ENCODE measurements around the gene NNT.
"Not testable (repeated sequence)": the region's sequence is repeated elsewhere in the genome, so short reads cannot be mapped to it uniquely, and the experiment has no call there.

Gene NNT

DNA sequence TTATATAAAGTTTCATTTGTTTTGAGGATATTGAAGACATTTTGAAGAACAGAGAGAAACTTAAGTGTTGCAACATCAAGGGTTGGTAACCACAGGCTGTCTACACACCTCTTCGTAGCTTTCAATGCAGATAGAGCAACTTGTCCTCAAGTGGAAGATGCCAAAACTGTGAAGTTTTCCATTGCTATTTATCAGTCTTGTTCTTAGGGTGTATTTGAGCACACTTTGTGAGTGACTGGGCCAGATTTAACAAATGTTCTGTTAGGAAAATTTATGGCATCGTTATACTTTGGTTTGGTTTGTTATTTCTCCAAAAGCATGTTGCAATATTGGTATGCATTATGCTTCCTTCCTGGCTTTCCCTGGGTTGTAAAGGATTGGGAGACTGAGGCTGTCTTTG lies 31.6 kb downstream of the NNT start:
- no peak for FAIRE-seq

DNA sequence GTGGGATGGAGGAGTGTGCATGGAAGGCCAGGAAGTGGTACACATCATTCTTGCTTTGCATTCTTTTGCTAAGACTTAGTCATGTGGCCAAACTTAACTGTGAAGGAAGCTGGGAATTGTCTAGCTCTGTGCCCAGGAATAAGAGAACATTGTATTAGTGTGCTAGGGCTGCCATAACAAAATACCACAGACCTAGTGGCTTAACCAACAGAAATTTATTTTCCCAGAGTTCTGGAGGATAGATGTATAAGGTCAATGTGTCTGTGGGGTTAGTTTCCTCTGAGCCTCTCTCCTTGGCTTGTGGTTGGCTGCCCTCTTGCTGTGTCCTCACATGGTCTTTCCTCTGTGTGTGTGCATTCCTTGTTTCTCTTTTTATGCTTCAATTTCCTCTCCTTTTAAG lies 32.4 kb downstream of the NNT start:
- FAIRE-seq, result no peak

DNA sequence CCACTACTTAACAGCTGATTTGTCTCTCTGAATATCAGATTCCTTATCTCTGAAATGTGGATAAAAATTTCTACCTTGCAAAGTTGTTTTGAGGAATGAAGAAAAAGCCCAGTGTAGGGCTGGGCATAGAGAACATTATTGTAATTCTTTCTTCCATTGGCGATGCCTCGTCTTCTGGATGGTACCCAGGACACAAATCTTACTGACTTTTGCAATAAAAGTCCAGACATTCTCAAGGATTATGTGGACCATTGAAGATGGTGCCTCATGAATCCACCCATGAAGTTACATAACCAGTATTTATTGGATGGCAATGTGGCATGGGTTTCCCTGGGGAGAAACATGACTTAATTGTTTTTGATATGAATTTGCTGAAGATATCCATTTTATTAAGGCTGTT lies 33.1 kb downstream of the NNT start:
- FAIRE-seq, result no peak

DNA sequence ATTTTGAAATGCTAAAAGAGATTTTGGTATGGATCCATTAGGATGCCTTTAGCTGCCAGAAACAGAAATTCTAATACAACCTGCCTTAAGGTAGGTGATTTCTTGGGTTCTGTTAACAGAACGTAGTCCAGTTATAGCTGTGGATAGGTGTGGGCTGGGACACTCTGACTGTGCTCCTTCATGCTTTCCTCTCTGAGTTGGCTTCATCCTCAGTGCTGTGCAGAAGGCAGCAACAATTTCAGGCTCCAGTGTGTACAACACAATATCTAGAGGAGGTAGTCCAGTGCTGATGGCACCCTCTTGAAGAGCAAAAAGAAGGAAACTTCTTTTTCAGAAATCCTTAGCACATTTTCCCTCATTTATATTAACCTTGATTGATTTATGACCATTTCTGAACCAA lies 34.4 kb downstream of the NNT start:
- no peak for FAIRE-seq

DNA sequence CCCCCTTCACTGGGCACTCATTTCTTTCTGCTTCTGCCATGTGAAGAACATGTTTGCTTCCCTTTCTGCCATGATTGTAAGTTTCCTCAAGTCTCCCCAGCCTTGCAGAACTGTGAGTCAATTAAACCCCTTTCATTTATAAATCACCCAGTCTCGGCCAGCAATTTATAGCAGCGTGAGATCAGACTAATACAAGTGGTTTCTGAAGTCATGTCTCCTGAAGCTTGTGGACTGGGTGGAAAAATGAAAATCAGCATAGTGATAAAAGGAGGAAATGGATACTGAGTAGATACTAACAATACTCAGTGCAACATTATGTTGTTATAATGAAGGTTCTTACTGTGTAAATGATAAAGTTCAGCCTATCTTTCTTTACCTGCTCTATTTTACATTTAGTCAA lies 35.1 kb downstream of the NNT start:
- no peak for FAIRE-seq

DNA sequence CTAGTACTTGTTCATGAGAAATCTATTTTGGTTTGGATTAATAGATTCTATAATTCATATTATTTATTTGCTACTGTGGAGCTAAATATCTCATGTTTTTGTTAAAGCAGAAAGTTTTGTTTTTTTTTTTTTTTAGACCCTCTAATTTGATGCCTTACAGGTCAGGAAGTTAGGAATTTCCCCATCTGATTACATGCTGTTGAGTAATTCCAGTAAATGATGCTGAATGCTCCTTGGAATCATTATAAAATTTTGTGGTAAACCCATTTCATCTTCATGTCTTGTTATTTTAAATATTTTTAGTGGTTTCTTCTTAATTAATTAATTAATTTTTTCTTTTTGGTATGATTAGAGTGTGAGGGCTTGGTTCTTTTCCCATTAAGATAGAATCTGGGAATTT lies 35.6 kb downstream of the NNT start:
- FAIRE-seq, result no peak

DNA sequence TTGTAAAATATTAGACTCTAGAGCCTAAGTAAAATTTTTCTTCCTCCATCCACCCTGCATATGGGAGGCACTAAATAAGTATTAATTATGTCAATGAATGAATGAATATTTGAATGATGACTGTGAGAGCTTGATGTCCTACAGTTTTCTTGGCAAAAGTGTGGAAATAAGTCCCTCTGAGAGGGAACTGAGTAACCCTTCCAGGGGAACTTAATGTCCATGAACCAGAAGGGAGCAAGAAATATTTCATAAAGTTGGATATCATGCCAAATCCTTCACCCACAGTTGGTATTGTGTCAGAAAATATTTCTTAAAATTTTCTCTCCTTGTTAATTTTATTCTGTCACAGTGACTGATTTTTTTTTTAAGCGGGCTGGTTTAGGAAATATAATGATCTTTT lies 36.6 kb downstream of the NNT start:
- no peak for FAIRE-seq

DNA sequence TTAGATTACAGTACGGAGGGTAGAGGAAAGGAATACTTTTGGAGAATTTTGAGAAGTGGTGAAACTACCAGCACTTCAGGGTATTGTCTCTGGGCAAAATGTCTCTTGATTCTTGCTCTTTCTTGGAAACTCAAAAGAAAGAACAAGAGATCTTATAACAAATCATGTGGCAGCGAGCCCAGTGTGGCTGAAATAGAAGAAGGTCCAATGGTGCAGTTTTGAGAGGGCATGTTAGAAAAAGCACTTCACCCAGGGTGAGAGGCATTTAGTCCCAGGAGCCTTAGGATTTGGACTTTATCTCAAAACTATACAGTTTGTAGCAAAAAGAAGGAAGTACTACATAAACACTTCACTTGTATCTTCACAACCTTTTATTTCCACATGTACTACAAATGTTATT lies 39.4 kb downstream of the NNT start:
- FAIRE-seq, result no peak

DNA sequence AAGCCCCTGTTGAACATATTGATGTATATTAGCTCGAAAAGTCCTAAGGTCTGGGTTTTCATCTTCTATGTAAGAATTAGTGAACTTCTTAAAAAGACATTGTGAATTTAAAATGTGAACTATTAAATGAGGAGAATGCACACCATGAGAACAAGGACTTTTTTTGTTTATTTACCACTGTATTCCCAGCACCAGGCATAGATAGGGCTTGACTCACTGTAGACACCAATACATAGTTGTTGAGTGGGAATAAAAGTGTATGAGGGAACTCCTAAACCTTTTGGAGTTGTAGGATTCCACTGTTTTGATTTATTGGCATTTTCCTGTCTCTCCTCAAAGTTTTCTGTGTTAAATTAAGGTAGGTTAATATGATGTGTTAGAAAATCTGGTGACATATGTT lies 40.3 kb downstream of the NNT start:
- FAIRE-seq, result no peak

DNA sequence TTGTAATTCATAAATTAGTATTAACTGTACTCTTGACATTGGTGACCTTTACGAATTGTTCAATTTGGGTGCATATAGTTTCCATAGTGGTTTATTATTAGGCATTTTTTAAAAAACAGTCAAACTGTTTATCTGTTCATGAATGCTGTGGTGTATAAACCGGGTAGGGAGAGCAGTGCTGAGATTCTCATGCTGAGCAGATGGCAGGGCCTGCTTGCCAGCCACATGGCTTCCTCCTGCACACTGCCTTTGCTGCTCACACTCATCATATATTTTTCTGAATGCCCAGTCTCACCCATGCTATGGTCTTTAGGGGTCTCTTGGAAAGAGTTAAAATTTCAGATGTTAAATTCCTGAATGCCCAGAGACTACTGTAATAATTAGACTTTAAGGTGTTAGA lies 40.8 kb downstream of the NNT start:
- FAIRE-seq, result no peak

DNA sequence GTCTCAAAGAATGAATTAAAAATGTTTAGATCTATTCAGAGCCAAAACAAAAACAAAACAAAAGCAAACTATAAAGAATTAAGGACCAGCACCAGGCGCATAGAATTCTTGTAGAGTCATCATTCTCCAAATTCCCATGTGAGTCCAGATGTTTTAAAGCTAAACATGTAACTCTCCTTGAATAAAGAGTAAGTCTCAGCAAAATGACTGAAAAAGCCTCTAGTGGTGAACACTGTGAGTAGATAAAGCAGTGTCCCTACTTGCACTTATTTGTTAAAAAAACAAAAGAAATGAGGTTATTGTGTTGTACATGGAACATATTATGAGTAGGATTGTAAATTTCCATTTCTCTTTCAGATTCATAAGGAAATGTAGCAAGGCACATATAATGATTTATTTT lies 44.0 kb downstream of the NNT start:
- FAIRE-seq, result no peak

DNA sequence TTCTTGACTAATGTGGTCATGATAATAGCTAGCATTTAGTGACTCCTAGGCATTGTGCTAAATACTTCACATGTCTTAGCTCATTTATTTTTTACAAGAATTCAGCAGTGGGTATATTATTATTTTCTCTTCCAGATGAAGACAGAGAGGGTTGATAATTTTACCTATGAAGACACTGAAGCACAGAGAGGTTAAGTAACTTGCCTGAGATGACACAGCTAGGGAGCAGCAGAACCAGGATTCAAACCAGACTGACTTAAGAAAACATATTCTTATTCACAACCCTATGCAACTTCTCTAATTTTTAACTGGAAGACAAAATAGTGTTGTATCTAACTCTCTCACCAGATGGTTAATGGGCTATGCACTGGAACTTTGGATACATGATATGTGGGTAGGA lies 44.8 kb downstream of the NNT start:
- FAIRE-seq, result no peak

DNA sequence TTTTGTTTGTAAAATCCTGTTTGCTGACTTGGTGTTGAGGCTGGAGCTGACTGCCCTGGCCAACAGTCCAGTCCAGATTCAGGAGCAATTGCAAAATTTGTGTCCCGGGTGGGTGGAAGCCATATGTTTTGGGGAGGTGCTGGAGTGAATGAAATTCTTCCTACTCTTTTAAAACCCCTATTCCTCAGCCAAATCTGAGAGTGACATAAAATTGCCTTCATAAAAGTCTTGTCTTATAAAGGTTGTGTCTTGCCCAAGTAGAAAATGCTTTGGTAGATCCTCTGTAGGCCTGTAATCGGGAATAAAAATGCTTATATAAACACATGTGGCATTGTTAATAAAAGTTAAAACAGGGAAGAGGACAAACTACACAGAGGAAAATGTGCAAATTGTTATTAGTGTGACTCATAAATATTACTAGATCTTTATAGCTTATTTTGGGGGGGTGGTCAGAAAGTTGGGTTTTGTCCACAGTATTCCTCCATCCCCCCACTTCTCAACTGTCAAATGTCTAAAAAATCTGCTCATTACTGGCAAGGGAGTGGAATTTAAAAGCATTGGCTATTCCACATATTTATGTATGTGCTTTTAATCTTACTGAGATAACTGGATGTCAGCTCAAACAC lies 45.6 kb downstream of the NNT start:
- FAIRE-seq, result no peak

DNA sequence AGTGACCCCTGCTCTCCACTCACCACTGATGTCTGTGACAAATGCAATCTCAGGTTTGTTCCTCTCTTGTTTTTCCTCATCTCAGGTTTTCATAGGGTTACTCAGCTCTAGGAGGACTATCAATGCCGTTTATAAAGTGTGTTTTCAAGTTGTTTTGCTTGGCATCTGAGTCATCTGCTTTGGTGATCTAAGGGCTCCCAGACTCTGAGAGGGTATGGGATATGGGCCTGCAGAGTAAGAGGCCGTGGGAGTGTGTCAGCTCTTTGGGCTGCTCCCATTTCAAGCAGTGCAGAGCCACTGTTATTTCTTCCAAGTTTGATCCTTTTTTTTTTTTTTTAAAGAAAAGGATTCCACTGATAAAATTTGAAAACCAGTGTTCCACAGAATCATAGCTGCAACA lies 46.3 kb downstream of the NNT start:
- FAIRE-seq, result no peak

DNA sequence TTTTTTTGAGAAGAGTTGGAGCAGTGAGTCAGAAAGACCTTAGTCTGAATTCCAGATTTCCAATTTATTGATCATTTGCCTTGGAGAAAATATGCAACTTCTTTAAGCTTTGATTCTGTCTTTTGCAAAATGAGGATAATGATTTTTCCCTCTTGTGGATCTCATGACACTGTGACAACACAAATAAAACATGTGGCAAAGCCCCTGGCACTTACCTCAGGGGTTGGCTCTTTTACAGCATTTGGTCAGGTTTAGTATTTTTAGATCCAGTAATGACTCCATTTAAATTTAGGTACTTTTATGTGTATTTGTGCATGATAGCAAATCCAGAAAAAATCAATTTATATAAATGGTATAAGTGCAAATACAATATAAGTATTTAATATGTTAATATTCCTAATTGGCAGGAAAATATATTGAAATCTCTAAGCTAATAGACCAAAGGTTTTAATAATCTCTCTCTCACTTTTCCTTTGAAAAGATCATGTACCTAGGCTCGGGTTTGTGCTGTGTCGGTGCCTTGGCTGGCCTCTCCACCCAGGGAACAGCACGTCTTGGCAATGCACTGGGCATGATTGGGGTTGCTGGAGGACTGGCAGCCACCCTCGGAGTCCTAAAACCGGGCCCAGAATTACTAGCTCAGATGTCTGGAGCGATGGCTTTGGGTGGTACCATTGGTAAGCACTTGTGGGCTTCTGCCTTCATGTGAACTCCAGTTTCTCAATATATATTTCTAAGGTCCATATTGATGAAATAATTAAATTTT lies 49.7 kb downstream of the NNT start:
- FAIRE-seq, result no peak

DNA sequence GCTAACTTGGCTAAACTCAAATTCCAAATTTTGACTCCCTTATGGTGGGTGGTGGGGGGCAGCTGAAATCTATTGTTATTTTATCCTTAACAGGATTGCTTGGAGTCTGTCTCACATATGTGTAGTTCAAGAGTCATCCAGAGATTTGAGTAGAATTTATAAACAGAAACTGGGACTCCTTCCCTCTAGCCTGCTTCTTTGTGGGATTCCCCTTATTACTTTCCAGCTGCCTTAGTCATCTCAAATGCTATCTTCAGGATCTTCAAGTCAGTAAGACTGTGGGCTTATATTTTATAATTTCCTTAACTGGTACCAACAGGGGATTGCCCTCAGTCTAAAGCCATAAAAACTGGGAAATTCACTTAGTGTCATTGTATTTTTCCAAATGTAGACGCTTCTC lies 55.5 kb downstream of the NNT start:
- no peak for FAIRE-seq

DNA sequence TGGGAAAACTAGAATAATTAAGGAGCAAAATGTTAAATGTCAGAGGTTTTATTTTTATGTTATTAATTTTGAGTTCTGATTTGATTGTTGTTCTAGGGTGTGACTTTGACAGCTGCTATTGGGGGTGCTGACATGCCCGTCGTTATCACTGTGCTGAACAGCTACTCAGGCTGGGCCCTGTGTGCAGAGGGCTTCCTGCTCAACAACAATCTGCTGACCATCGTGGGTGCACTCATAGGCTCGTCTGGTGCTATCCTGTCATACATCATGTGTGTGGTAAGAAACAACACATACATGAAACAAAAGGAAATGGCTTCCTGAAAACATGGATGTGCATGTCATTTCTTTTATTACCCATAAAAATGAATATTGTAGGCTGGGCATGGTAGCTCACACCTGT lies 56.1 kb downstream of the NNT start:
- FAIRE-seq, result no peak

DNA sequence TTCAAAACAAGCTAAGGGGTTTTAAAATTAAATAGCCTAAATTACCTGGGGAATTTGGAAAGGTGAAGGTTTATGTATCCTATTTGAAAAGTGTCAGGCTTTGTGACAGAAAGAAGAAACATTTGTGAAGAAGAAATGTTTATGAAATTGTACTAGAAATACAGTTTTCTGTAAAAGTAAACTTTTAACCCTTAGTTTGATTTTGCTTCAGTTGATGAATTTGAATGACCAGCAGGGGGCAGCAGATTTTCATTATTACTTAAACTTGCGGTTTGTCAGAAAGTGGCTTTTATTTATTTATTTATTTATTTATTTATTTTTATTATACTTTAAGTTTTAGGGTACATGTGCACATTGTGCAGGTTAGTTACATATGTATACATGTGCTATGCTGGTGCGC lies 58.1 kb downstream of the NNT start:
- FAIRE-seq, result no peak

DNA sequence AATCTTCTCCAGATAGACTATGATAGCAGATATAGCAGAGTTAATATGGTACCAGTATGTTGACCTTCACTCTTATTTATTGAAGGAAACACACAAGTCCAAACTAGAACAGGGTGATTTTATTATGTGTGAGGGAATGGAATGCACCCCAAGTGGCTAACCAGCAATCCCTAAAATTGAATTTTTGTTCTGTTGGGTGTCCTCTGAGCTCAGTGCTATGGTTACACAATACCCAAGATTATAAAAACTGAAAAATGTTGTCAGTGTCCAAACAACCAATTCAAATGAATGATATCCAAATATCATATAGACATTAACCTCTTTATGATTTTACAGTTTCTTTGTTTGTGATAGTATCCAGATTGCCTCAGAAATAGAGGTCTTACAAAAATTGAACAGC lies 60.9 kb downstream of the NNT start:
- FAIRE-seq, result no peak

DNA sequence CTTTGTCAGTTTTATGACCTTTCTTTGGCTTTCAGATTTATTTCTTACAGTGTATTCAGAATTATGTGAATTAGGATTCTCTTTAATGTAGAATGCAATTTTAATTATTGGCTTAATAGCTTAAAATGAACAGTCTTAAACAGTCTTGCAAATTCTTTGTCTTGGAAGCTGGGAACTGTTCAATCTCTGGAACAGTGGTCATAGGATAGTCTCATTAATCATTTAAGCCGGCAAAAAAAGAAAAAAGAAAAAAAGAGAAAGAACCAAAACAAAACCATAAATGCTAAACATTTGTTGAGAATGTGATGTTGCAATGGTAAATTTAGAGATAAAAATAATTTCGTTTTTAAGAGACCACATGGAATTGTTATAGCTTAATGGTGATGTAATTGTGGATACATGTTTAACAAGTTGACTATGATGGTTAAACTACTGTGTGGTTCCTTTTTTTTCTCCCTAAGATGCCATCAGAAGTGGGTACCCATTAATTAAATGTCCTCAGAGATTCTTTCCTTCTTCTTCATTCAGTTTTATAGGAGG lies 61.6 kb downstream of the NNT start:
- no peak for FAIRE-seq

DNA sequence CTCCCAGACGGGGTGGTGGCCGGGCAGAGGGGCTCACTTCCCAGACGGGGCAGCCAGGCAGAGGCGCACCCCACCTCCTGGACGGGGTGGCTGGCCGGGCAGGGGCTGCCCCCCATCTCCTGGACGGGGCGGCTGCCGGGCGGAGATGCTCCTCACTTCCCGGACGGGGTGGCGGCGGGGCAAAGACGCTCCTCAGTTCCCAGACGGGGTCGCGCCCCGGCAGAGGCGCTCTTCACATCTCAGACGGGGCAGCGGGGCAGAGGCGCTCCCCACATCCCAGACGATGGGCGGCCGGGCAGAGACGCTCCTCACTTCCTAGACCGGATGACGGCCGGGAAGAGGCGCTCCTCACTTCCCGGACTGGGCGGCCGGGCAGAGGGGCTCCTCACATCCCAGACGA lies 62.8 kb downstream of the NNT start:
- FAIRE-seq, result not testable (repeated sequence)

DNA sequence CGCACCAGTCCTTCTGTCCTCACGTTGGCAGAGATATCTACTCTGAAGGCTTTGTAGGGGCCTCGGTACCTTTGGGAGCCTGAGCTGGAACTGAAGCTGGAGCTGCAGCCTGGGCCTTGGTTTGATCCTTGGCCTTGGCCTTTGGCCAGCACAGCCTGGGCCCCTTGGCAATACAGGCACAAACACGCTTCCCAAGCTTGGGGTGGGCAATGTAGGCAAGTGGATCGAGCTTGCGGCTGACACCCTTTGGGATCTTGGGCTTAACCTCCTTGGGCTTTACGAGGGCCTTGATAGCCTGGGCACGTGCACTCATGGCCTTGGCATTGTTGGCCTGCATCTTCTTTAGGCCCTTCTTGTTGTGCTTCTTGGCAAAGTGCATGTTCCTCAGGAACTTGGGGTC lies 63.7 kb downstream of the NNT start:
- not testable (repeated sequence) for FAIRE-seq

DNA sequence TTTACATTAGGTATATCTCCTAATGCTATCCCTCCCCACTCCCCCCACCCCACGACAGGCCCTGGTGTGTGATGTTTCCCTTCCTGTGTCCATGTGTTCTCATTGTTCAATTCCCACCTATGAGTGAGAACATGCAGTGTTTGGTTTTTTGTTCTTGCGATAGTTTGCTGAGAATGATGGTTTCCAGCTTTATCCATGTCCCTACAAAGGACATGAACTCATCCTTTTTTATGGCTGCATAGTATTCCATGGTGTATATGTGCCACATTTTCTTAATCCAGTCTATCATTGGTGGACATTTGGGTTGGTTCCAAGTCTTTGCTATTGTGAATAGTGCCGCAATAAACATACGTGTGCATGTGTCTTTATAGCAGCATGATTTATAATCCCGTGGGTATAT lies 64.4 kb downstream of the NNT start:
- not testable (repeated sequence) for FAIRE-seq

DNA sequence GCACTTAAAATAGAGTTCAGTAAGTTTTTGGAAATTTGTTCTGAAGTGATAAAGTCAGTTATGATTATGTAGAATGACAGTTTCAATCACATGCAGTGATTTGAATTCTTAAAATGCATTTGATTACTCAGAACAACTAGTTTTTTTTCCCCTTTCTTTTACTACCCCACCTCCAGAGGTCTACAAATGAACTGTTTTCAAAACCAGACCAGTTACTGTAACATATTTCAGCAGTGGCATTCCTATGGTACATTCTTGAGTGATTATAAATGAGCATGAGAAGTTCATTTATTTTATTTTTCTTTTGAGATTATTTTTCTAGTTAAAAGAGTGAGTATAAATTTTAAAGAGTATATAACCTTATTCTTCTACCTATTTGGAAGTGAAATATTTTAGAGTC lies 71.6 kb downstream of the NNT start:
- FAIRE-seq, result no peak

DNA sequence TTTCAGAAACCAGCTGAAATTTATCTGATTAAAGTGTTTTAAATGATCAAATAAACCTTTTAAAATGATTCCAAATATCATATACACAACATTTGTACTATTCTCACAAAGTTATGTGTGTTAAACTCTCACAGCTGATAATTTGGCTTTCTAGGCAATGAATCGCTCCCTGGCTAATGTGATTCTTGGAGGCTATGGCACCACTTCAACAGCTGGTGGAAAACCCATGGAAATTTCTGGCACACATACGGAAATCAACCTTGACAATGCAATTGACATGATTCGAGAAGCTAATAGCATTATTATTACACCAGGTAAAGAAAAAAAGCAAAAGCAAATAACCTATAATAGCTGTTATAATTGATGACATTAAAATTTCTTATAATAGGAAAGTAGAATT lies 72.4 kb downstream of the NNT start:
- FAIRE-seq, result peak; percentile 56

Data from islet of Langerhans (tissue), 1 donor.